ENCODE results near the gene PDE8B.

GRCh38 chr5:77420940-77421339, 210.5 kb downstream of the PDE8B start:
- TF ChIP-seq CTCF (IDR thresholded peaks at IDR 0.05; ENCODE audit: borderline replicate concordance, extremely low read depth, low read length, poor library complexity, severe bottlenecking) (no peak), EZH2 (IDR thresholded peaks at IDR 0.05; ENCODE audit: borderline replicate concordance, low read depth, low read length, severe bottlenecking) (no peak)
